GM12878 (cell line): ENCODE data around the gene MOAP1. TPM values are rescaled to one million over a fixed set of nuclear protein-coding genes. Genes with fewer than 3 reads are reported as not detected.

Experiments
- FOXM1 ChIP-seq: IDR thresholded peaks from 2 replicates; pipeline ENCODE4 v1.6.1; 2012; ENCODE audit warnings: low read depth, mild to moderate bottlenecking, inconsistent platforms, low read length, moderate library complexity
- HSF1 ChIP-seq: fragments of 150-350 bp; IDR thresholded peaks from 2 replicates; pipeline ENCODE4 v1.6.1; 2014; ENCODE audit warnings: mild to moderate bottlenecking, low read depth, low read length
- KAT2A ChIP-seq: conservative IDR thresholded peaks from 2 replicates; pipeline ENCODE4 v1.6.1; 2011; ENCODE audit warnings: low read depth, low read length; ENCODE audit not compliant: control insufficient read depth
- MTA3 ChIP-seq: IDR thresholded peaks from 2 replicates; pipeline ENCODE4 v1.6.1; 2012; ENCODE audit warnings: low read length, inconsistent platforms, borderline replicate concordance
- NFYB ChIP-seq: IDR thresholded peaks from 2 replicates; pipeline ENCODE4 v1.6.1; 2011; ENCODE audit warnings: low read depth, mild to moderate bottlenecking, low read length, improper control_type of control experiment, moderate library complexity; ENCODE audit not compliant: insufficient read depth
- NR2C2 ChIP-seq: IDR thresholded peaks from 2 replicates; pipeline ENCODE4 v1.6.1; 2011; ENCODE audit warnings: borderline replicate concordance, low read depth; ENCODE audit not compliant: control insufficient read depth, insufficient read length
- RAD21 ChIP-seq: IDR thresholded peaks from 2 replicates; pipeline ENCODE4 v1.6.1; 2011; ENCODE audit warnings: mild to moderate bottlenecking, low read depth, low read length, moderate library complexity; ENCODE audit not compliant: insufficient read depth
- SREBF2 ChIP-seq: IDR thresholded peaks from 2 replicates; pipeline ENCODE4 v1.6.1; 2012; ENCODE audit warnings: mild to moderate bottlenecking, low read length
- polyA plus RNA-seq, 11 experiments: library from polyadenylated mRNA; depleted of rRNA in 4 of 11; unstranded in 6 of 11; stranded (reverse) in 5 of 11; fragments of >200 nt; fragmentation: Nextera tagmentation in 4 of 11; fragmentation: Illumina TruSeq in 1 of 11; extraction: Ambion mirVana in 4 of 11; extraction: Trizol in 1 of 11; gene quantifications; 1 replicate in 1 of 11; 2 replicates in 10 of 11; pipeline versions ENCODE4 v1.2.1 to v1.2.3, GENCODE V29; 2011 to 2016; ENCODE audit warnings: inconsistent platforms in 2 of 11, missing spikeins in 2 of 11, low read depth in 1 of 11
- total RNA-seq, 4 experiments: library from RNA; depleted of rRNA in 3 of 4; stranded (reverse); fragments of >200 nt in 3 of 4; fragmentation: Illumina TruSeq in 1 of 4; extraction: Trizol in 1 of 4; gene quantifications; 2 replicates each; pipeline versions ENCODE4 v1.2.1 to v1.2.3, GENCODE V29; 2013 to 2021
- TF ChIP-seq, protein P1 (sequence below): fragments of 450-650 bp; IDR thresholded peaks from 2 replicates; pipeline ENCODE4 v1.6.1; 2017; ENCODE audit warnings: low read depth, mild to moderate bottlenecking, moderate library complexity
- TF ChIP-seq, protein P2 (sequence below): fragments of 450-650 bp; formaldehyde crosslinking; IDR thresholded peaks from 2 replicates; pipeline ENCODE4 v1.5.0; 2022; ENCODE audit warnings: mild to moderate bottlenecking, missing genetic modification characterization
- TF ChIP-seq, protein P3 (sequence below): fragments of 450-650 bp; IDR thresholded peaks from 2 replicates; pipeline ENCODE4 v1.6.1; 2014; ENCODE audit warnings: mild to moderate bottlenecking

MOAP1 gene
- total and polyA plus RNA-seq, 10 of the 15 experiments (the other 5 are each of a cell fraction or from before 2014, with no cell fraction given), result 3.1 to 51.9 (median 11.4) TPM

GRCh38 chr14:93133464-93133863, 51.2 kb downstream of the MOAP1 start (continued):
- TF ChIP-seq, protein P1, sequence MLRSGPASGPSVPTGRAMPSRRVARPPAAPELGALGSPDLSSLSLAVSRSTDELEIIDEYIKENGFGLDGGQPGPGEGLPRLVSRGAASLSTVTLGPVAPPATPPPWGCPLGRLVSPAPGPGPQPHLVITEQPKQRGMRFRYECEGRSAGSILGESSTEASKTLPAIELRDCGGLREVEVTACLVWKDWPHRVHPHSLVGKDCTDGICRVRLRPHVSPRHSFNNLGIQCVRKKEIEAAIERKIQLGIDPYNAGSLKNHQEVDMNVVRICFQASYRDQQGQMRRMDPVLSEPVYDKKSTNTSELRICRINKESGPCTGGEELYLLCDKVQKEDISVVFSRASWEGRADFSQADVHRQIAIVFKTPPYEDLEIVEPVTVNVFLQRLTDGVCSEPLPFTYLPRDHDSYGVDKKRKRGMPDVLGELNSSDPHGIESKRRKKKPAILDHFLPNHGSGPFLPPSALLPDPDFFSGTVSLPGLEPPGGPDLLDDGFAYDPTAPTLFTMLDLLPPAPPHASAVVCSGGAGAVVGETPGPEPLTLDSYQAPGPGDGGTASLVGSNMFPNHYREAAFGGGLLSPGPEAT, result no peak
- TF ChIP-seq SREBF2 (no peak), MTA3 (no peak), NR2C2 (no peak), FOXM1 (no peak), KAT2A (no peak), NFYB (no peak), HSF1 (no peak), RAD21 (no peak)
- TF ChIP-seq, protein P2, sequence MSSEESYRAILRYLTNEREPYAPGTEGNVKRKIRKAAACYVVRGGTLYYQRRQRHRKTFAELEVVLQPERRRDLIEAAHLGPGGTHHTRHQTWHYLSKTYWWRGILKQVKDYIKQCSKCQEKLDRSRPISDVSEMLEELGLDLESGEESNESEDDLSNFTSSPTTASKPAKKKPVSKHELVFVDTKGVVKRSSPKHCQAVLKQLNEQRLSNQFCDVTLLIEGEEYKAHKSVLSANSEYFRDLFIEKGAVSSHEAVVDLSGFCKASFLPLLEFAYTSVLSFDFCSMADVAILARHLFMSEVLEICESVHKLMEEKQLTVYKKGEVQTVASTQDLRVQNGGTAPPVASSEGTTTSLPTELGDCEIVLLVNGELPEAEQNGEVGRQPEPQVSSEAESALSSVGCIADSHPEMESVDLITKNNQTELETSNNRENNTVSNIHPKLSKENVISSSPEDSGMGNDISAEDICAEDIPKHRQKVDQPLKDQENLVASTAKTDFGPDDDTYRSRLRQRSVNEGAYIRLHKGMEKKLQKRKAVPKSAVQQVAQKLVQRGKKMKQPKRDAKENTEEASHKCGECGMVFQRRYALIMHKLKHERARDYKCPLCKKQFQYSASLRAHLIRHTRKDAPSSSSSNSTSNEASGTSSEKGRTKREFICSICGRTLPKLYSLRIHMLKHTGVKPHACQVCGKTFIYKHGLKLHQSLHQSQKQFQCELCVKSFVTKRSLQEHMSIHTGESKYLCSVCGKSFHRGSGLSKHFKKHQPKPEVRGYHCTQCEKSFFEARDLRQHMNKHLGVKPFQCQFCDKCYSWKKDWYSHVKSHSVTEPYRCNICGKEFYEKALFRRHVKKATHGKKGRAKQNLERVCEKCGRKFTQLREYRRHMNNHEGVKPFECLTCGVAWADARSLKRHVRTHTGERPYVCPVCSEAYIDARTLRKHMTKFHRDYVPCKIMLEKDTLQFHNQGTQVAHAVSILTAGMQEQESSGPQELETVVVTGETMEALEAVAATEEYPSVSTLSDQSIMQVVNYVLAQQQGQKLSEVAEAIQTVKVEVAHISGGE (CRISPR knock-in tag), result no peak
- TF ChIP-seq, protein P3, sequence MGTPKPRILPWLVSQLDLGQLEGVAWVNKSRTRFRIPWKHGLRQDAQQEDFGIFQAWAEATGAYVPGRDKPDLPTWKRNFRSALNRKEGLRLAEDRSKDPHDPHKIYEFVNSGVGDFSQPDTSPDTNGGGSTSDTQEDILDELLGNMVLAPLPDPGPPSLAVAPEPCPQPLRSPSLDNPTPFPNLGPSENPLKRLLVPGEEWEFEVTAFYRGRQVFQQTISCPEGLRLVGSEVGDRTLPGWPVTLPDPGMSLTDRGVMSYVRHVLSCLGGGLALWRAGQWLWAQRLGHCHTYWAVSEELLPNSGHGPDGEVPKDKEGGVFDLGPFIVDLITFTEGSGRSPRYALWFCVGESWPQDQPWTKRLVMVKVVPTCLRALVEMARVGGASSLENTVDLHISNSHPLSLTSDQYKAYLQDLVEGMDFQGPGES, result no peak
